ENCODE data around the gene ZBTB12. TPM values are rescaled to one million over a fixed set of nuclear protein-coding genes. Genes with fewer than 3 reads are reported as not detected.

Gene ZBTB12
- total and polyA plus RNA-seq, 2 of the 13 experiments (the other 11 are each of a cell fraction or from before 2014, with no cell fraction given): 4.8 to 6.0 TPM

- peak; percentile 31; the same call in 1 of the 2 replicates for TF ChIP-seq ZNF333 (CRISPR knock-in tag; IDR thresholded peaks at IDR 0.05; ENCODE audit: borderline replicate concordance)
- TF ChIP-seq CEBPG (CRISPR knock-in tag; IDR thresholded peaks at IDR 0.05): no peak
- TF ChIP-seq ZGPAT (CRISPR knock-in tag; IDR thresholded peaks at IDR 0.05): no peak
- no peak for TF ChIP-seq ZNF777 (CRISPR knock-in tag; IDR thresholded peaks at IDR 0.05)
- 0 out of 2 replicates have a peak, but pooled peaks have one; percentile 9 for TF ChIP-seq ZBTB44 (CRISPR knock-in tag; IDR thresholded peaks at IDR 0.05)
- peak in 1 of 2 experiments; percentile 51; a peak in 2 of 4 replicates for TF ChIP-seq HMGXB4 (CRISPR knock-in tag; IDR thresholded peaks at IDR 0.05; ENCODE audit: borderline replicate concordance in 1 of 2, low read depth in 1 of 2)
- 0 out of 2 replicates have a peak, but pooled peaks have one; percentile 9 for TF ChIP-seq PAWR (CRISPR knock-in tag; IDR thresholded peaks at IDR 0.05; ENCODE audit: borderline replicate concordance)
- no peak for TF ChIP-seq DZIP1 (CRISPR knock-in tag; IDR thresholded peaks at IDR 0.05)
- TF ChIP-seq ZNF383 (CRISPR knock-in tag; IDR thresholded peaks at IDR 0.05; ENCODE audit: borderline replicate concordance): 0 out of 2 replicates have a peak, but pooled peaks have one; percentile 53
- no peak for TF ChIP-seq SNAPC5 (CRISPR knock-in tag; IDR thresholded peaks at IDR 0.05; ENCODE audit: borderline replicate concordance)
- 0 out of 2 replicates have a peak, but pooled peaks have one; percentile 48 for TF ChIP-seq ZNF276 (CRISPR knock-in tag; IDR thresholded peaks at IDR 0.05; ENCODE audit: low read depth)
- peak; percentile 74; the same call in 1 of the 2 replicates for TF ChIP-seq TCF7 (IDR thresholded peaks at IDR 0.05; ENCODE audit: low read depth)
Observed at GRCh38 chr6:31946370-31946885, 44.5 kb upstream of the ZBTB12 start (continued).

All from HepG2 (cell line).